HEK293 (cell line): ENCODE results near the gene SLC25A14.
A peak's percentile ranks its signal among the peaks of the same experiment; 100 is the strongest.

Source experiments
- CTCF ChIA-PET: fragments of 350-600 bp; formaldehyde crosslinking; extraction: SDS; loops from one replicate; lab custom pipeline; 2021; ENCODE audit warnings: antibody characterized with exemption; lab: Yijun Ruan, JAX
- POLR2A ChIA-PET: fragments of 300-600 bp; formaldehyde crosslinking; extraction: SDS; loops from one replicate; lab custom pipeline; 2020; ENCODE audit warnings: antibody characterized with exemption, inconsistent platforms; lab: Yijun Ruan, JAX
- H3K27ac ChIP-seq: fragments of 200-500 bp; sonication (Bioruptor generic); 2 replicates; pipeline ENCODE4 v1.5.1; 2014; ENCODE audit warnings: low read depth, low read length, control low read depth, inconsistent platforms; ENCODE audit errors: extremely low read depth
- H3K36me3 ChIP-seq, 2 experiments: fragments of 200-500 bp in 1 of 2; sonication (Bioruptor generic) in 1 of 2; 1 replicate in 1 of 2; 2 replicates in 1 of 2; pipeline ENCODE4 v1.5.1; 2014 to 2017; ENCODE audit warnings: inconsistent platforms in 2 of 2, low read length in 2 of 2; ENCODE audit not compliant: control insufficient read depth in 2 of 2, insufficient read depth in 1 of 2
- H3K4me1 ChIP-seq: fragments of 200-500 bp; sonication (Bioruptor generic); 2 replicates; pipeline ENCODE4 v1.5.1; 2014; ENCODE audit warnings: mild to moderate bottlenecking, low read length, inconsistent platforms; ENCODE audit not compliant: control insufficient read depth, insufficient read depth
- H3K4me3 ChIP-seq: 2 replicates; pipeline ENCODE4 v1.5.1; 2011; ENCODE audit warnings: low read depth, mild to moderate bottlenecking, control low read depth, low read length, moderate library complexity
- H3K9me3 ChIP-seq: fragments of 200-500 bp; sonication (Bioruptor generic); 2 replicates; pipeline ENCODE4 v1.5.1; 2014; ENCODE audit warnings: low read depth, low read length, inconsistent platforms; ENCODE audit not compliant: control insufficient read depth, insufficient read depth
- CTCF ChIP-seq: fragments of 450-650 bp; formaldehyde crosslinking; IDR thresholded peaks from 2 replicates; pipeline ENCODE4 v1.5.1; 2016; ENCODE audit warnings: missing biosample characterization, missing genetic modification characterization
- GLIS1 ChIP-seq: fragments of 450-650 bp; formaldehyde crosslinking; IDR thresholded peaks from 2 replicates; pipeline ENCODE4 v1.5.1; 2016; ENCODE audit warnings: missing biosample characterization, missing genetic modification characterization
- MEIS1 ChIP-seq: sonication (generic); formaldehyde crosslinking; IDR thresholded peaks from 2 replicates; pipeline ENCODE4 v1.8.1; 2022; ENCODE audit warnings: missing genetic modification reagents, mild to moderate bottlenecking, borderline replicate concordance
- PRDM4 ChIP-seq: fragments of 450-650 bp; formaldehyde crosslinking; IDR thresholded peaks from 2 replicates; pipeline ENCODE4 v1.5.1; 2017; ENCODE audit warnings: missing biosample characterization, missing genetic modification characterization
- REST ChIP-seq: fragments of 450-650 bp; formaldehyde crosslinking; IDR thresholded peaks from 2 replicates; pipeline ENCODE4 v1.5.1; 2016; ENCODE audit warnings: missing biosample characterization, missing genetic modification characterization
- ZEB2 ChIP-seq: fragments of 450-650 bp; formaldehyde crosslinking; IDR thresholded peaks from 2 replicates; pipeline ENCODE4 v1.5.1; 2016; ENCODE audit warnings: missing biosample characterization, missing genetic modification characterization
- ZFHX2 ChIP-seq: fragments of 450-650 bp; formaldehyde crosslinking; conservative IDR thresholded peaks from 2 replicates; pipeline ENCODE4 v1.5.1; 2016; ENCODE audit warnings: missing biosample characterization, missing genetic modification characterization
- ZNF175 ChIP-seq: fragments of 450-650 bp; formaldehyde crosslinking; IDR thresholded peaks from 2 replicates; pipeline ENCODE4 v1.5.1; 2016; ENCODE audit warnings: missing biosample characterization, missing genetic modification characterization
- ZNF2 ChIP-seq: fragments of 450-650 bp; formaldehyde crosslinking; IDR thresholded peaks from 2 replicates; pipeline ENCODE4 v1.5.1; 2016; ENCODE audit warnings: missing biosample characterization, missing genetic modification characterization
- ZNF394 ChIP-seq: fragments of 450-650 bp; formaldehyde crosslinking; IDR thresholded peaks from 2 replicates; pipeline ENCODE4 v1.5.1; 2016; ENCODE audit warnings: missing biosample characterization, missing genetic modification characterization, mild to moderate bottlenecking, moderate library complexity, borderline replicate concordance
- ZNF510 ChIP-seq: fragments of 450-650 bp; formaldehyde crosslinking; IDR thresholded peaks from 2 replicates; pipeline ENCODE4 v1.5.1; 2018; ENCODE audit warnings: mild to moderate bottlenecking, missing genetic modification characterization, missing biosample characterization; ENCODE audit not compliant: insufficient replicate concordance
- ZNF548 ChIP-seq: fragments of 450-650 bp; formaldehyde crosslinking; IDR thresholded peaks from 2 replicates; pipeline ENCODE4 v1.5.1; 2016; ENCODE audit warnings: missing biosample characterization, missing genetic modification characterization
- ZNF561 ChIP-seq: fragments of 450-650 bp; IDR thresholded peaks from 2 replicates; pipeline ENCODE4 v1.5.1; 2018; ENCODE audit warnings: missing biosample characterization, missing genetic modification characterization, borderline replicate concordance
- ZNF571 ChIP-seq: fragments of 450-650 bp; formaldehyde crosslinking; IDR thresholded peaks from 2 replicates; pipeline ENCODE4 v1.5.0; 2017; ENCODE audit warnings: missing biosample characterization, missing genetic modification characterization
- ZNF610 ChIP-seq: fragments of 450-650 bp; formaldehyde crosslinking; IDR thresholded peaks from 2 replicates; pipeline ENCODE4 v1.5.1; 2016; ENCODE audit warnings: missing biosample characterization, missing genetic modification characterization, borderline replicate concordance
- ZNF629 ChIP-seq: fragments of 450-650 bp; formaldehyde crosslinking; IDR thresholded peaks from 2 replicates; pipeline ENCODE4 v1.5.1; 2017; ENCODE audit warnings: missing biosample characterization, missing genetic modification characterization
- ZSCAN16 ChIP-seq: fragments of 450-650 bp; formaldehyde crosslinking; IDR thresholded peaks from 2 replicates; pipeline ENCODE4 v1.5.1; 2016; ENCODE audit warnings: missing biosample characterization, missing genetic modification characterization
- ZSCAN23 ChIP-seq: fragments of 450-650 bp; formaldehyde crosslinking; IDR thresholded peaks from 2 replicates; pipeline ENCODE4 v1.5.1; 2016; ENCODE audit warnings: missing biosample characterization, missing genetic modification characterization
- TF ChIP-seq, protein P1 (sequence below): fragments of 450-650 bp; formaldehyde crosslinking; optimal IDR thresholded peaks from 2 replicates; pipeline ENCODE3; 2016; ENCODE audit warnings: missing biosample characterization, mild to moderate bottlenecking, missing genetic modification characterization
- TF ChIP-seq, protein P2 (sequence below): fragments of 450-650 bp; formaldehyde crosslinking; IDR thresholded peaks from 2 replicates; pipeline ENCODE4 v1.5.1; 2016; ENCODE audit warnings: missing biosample characterization, missing genetic modification characterization, borderline replicate concordance

Gene SLC25A14

DNA sequence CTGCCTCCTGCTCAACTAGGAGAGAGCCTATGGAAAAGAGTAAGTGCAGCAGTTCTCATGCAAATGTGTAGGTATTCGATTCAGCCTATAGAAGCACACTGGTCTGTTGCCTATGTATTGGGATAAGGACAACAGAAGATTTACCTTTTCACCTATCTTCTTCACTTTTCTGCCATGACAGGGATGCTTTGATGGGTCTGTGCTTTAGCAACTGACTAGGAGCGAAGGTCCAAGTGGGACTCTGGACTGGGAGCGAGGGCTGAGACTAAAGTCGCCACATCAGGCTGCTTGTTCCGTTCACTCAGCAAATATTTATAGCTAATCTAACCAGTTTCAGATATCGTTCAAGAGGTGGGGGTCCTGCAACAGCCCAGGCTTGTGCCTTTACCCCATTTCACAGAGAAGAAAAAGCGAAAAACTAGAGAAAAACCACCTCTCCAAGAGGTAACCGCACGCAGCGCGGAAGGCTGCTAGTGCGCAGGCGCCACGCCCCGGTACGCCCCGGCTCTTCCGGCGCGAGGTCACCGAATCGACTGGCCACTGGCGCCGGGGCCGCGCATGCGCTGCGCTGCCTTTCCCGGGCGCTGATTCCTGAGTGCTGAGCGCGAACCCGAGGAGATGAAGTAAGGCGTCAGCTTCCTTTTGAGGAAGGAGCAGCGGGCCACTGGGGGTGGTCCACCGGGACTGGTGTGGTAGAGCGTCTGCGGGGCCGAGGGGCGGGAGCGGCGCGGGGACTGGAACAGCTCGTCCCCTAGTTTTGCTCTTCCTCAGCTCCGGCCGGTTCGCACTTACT, 61.9 kb downstream of the SLC25A14 start, which contains the start of gene RBMX2:
Gene RBMX2 (plus strand): TSS at position 573 of the 793 bp plus-strand sequence. CDS start 46 bp downstream, at position 619.
- ChIA-PET CTCF (interaction anchor here (0.6 to 1.6 kb wide), 4 partner anchors 8 to 12 kb away, joined by 3 to 5 read pairs (median 3); no protein-coding TSS in a partner anchor), POLR2A (interaction anchor here (0.7 to 1.7 kb wide), 4 partner anchors 8 to 501 kb away, joined by 3 to 9 read pairs (median 3); partner anchors contain the start of genes ENOX2 and SLC25A14)
- Histone ChIP-seq H3K4me1 (peaks cover 3% of the 10 kb centered on the region; the same call in 1 of the 2 replicates), H3K27ac (peak within 1 kb of the TSS; percentile 35; the same call in 1 of the 2 replicates), H3K9me3 (no peaks in the 10 kb centered on the region), H3K4me3 (peak within 1 kb of the TSS; percentile 74), H3K36me3 (peaks cover 0 to 15% of the 10 kb centered on the region in 2 experiments; a peak in 2 of 3 replicates)
- TF ChIP-seq ZNF175 (tag by site-specific recombination) (no peak), ZNF2 (tag by site-specific recombination) (no peak), ZNF561 (tag by site-specific recombination) (no peak), ZNF610 (no peak), ZNF571 (tag by site-specific recombination) (no peak), ZFHX2 (tag by site-specific recombination) (no peak), ZNF629 (tag by site-specific recombination) (no peak), PRDM4 (tag by site-specific recombination) (no peak), MEIS1 (CRISPR knock-in tag) (no peak), ZNF510 (tag by site-specific recombination) (no peak), ZNF548 (tag by site-specific recombination) (no peak), GLIS1 (tag by site-specific recombination) (peak; percentile 48), ZNF394 (peak; percentile 58; the same call in 1 of the 2 replicates), REST (tag by site-specific recombination) (no peak), ZSCAN16 (no peak), CTCF (tag by site-specific recombination) (peak; percentile 12; the same call in 1 of the 2 replicates), ZSCAN23 (tag by site-specific recombination) (no peak), ZEB2 (tag by site-specific recombination) (0 out of 2 replicates have a peak, but pooled peaks have one; percentile 49)
- TF ChIP-seq, protein P1, sequence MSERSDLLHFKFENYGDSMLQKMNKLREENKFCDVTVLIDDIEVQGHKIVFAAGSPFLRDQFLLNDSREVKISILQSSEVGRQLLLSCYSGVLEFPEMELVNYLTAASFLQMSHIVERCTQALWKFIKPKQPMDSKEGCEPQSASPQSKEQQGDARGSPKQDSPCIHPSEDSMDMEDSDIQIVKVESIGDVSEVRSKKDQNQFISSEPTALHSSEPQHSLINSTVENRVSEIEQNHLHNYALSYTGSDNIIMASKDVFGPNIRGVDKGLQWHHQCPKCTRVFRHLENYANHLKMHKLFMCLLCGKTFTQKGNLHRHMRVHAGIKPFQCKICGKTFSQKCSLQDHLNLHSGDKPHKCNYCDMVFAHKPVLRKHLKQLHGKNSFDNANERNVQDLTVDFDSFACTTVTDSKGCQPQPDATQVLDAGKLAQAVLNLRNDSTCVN, result peak; percentile 84
- TF ChIP-seq, protein P2, sequence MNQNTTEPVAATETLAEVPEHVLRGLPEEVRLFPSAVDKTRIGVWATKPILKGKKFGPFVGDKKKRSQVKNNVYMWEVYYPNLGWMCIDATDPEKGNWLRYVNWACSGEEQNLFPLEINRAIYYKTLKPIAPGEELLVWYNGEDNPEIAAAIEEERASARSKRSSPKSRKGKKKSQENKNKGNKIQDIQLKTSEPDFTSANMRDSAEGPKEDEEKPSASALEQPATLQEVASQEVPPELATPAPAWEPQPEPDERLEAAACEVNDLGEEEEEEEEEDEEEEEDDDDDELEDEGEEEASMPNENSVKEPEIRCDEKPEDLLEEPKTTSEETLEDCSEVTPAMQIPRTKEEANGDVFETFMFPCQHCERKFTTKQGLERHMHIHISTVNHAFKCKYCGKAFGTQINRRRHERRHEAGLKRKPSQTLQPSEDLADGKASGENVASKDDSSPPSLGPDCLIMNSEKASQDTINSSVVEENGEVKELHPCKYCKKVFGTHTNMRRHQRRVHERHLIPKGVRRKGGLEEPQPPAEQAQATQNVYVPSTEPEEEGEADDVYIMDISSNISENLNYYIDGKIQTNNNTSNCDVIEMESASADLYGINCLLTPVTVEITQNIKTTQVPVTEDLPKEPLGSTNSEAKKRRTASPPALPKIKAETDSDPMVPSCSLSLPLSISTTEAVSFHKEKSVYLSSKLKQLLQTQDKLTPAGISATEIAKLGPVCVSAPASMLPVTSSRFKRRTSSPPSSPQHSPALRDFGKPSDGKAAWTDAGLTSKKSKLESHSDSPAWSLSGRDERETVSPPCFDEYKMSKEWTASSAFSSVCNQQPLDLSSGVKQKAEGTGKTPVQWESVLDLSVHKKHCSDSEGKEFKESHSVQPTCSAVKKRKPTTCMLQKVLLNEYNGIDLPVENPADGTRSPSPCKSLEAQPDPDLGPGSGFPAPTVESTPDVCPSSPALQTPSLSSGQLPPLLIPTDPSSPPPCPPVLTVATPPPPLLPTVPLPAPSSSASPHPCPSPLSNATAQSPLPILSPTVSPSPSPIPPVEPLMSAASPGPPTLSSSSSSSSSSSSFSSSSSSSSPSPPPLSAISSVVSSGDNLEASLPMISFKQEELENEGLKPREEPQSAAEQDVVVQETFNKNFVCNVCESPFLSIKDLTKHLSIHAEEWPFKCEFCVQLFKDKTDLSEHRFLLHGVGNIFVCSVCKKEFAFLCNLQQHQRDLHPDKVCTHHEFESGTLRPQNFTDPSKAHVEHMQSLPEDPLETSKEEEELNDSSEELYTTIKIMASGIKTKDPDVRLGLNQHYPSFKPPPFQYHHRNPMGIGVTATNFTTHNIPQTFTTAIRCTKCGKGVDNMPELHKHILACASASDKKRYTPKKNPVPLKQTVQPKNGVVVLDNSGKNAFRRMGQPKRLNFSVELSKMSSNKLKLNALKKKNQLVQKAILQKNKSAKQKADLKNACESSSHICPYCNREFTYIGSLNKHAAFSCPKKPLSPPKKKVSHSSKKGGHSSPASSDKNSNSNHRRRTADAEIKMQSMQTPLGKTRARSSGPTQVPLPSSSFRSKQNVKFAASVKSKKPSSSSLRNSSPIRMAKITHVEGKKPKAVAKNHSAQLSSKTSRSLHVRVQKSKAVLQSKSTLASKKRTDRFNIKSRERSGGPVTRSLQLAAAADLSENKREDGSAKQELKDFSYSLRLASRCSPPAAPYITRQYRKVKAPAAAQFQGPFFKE (tag by site-specific recombination), result no peak
